T1000 (cell line): ENCODE measurements around the gene MZB1.
"Not testable (repeated sequence)": the region's sequence is repeated elsewhere in the genome, so short reads cannot be mapped to it uniquely, and the experiment has no call there.

Experiments used
- DNase-seq: peaks from one replicate; lab custom pipeline; 2025; ENCODE audit warnings: mixed read lengths; lab: John Stamatoyannopoulos, UW

The MZB1 gene

GRCh38 chr5:139391570-139392323 is 2.0 kb upstream of the MZB1 start:
- no peak for DNase-seq

GRCh38 chr5:139390639-139391569 is 1.2 kb upstream of the MZB1 start:
- DNase-seq, result no peak

- DNase-seq, result no peak
These were observed 1.4 kb downstream of the MZB1 start for GRCh38 chr5:139388198-139388821.

- no peak for DNase-seq
These were observed 2.0 kb downstream of the MZB1 start for GRCh38 chr5:139387611-139388197.

GRCh38 chr5:139386956-139387355 is 2.8 kb downstream of the MZB1 start:
- DNase-seq, result not testable (repeated sequence)

- DNase-seq, result no peak
These were observed 3.7 kb downstream of the MZB1 start for GRCh38 chr5:139386050-139386438.

GRCh38 chr5:139385061-139386049 is 4.4 kb downstream of the MZB1 start:
- DNase-seq, result no peak

GRCh38 chr5:139384591-139385051 is 5.1 kb downstream of the MZB1 start:
- no peak for DNase-seq

- DNase-seq, result no peak
These were observed 5.6 kb downstream of the MZB1 start for GRCh38 chr5:139383993-139384590.

- no peak for DNase-seq
These were observed 6.3 kb downstream of the MZB1 start, which contains the start of gene SLC23A1 for GRCh38 chr5:139383275-139383992. TSS of gene SLC23A1 (minus strand) at chr5:139383297. CDS start at chr5:139383253, 44 bp downstream.

- DNase-seq, result no peak
These were observed 6.9 kb downstream of the MZB1 start for GRCh38 chr5:139382807-139383206.

GRCh38 chr5:139381837-139382761 is 7.6 kb downstream of the MZB1 start:
- no peak for DNase-seq

GRCh38 chr5:139379626-139380449 is 9.9 kb downstream of the MZB1 start:
- no peak for DNase-seq

- no peak for DNase-seq
These were observed 10.8 kb downstream of the MZB1 start for GRCh38 chr5:139378941-139379361.

GRCh38 chr5:139378101-139378825 is 11.4 kb downstream of the MZB1 start:
- DNase-seq, result no peak

- no peak for DNase-seq
These were observed 12.5 kb downstream of the MZB1 start for GRCh38 chr5:139377226-139377625.

- DNase-seq, result no peak
These were observed 13.3 kb downstream of the MZB1 start for GRCh38 chr5:139376364-139376763.
